Suppressor macrophage (primary cell): ENCODE results near the gene CADPS2.
A peak's percentile ranks its signal among the peaks of the same experiment; 100 is the strongest.

Source experiments
- DNase-seq, 4 experiments: peaks; one replicate each; pipeline ENCODE4 v3.0.0-alpha.2; 2020 to 2022

Gene CADPS2

DNA sequence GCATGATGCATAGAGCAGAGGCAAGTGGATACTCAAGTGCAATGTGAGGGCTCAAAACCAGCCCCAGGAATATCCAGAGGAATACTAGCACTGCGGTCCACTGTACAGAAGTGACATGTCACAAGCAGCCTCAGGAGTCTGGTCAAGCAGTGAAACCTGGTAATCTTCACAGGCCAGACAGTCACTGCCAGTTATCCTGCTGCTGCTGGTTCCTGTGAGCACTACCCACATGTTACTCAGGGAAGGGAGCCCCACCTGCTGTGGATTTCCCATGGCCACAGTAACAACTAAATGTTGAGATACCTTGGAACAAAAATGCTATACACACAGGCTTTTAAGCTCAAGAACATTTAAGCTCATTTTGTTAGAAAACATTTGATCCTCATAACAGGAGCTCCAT, 290.4 kb downstream of the CADPS2 start:
- no peak for DNase-seq

DNA sequence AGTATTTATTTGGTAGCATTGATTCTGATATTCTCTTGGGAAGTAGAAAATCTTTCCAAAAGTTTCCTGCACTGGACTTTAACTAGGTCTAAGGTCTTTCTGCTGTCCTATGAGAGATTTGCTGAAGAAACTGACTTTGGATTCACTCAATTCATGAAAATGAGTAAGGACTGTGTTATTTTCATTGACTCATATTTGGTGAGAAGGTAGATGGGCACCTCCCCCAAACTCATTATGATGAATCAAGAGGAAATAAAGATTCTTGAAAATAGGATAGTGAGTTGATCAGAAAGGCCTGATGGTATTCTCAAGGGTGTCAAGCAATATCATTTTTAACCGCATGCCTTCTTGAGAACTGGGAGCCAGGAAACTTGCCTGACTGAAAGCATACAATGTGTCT, 297.6 kb downstream of the CADPS2 start:
- no peak for DNase-seq

GRCh38 chr7:122584676-122585251, 301.5 kb downstream of the CADPS2 start:
- DNase-seq = no peak

GRCh38 chr7:122578350-122578749, 307.9 kb downstream of the CADPS2 start:
- no peak for DNase-seq

DNA sequence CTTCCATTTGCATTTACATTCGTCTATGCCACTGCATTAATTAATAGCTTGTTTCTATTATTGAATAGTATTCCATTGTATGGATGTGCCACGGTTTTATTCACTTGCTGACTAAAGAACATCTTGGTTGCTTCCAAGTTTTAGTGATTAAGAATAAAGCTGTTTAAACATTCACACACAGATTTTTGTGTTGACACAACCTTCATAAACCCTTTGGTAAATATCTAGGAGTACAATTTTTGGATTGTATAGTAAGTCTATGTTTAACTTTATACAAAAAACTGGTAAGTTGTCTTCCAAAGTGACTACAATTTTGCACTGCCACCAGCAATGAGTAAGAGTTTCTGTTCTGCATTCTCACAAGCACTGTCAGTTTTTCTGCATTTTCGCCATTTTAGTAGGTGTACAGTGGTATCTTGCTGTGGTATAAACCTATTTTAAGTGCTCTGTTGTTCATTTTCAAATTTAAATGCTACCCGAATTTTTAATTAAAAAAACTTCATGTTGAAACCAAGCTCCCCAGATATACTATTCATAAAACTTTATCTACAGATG, 308.7 kb downstream of the CADPS2 start:
- DNase-seq = no peak

- no peak for DNase-seq
Observed at GRCh38 chr7:122572706-122573105, 313.6 kb downstream of the CADPS2 start.

DNA sequence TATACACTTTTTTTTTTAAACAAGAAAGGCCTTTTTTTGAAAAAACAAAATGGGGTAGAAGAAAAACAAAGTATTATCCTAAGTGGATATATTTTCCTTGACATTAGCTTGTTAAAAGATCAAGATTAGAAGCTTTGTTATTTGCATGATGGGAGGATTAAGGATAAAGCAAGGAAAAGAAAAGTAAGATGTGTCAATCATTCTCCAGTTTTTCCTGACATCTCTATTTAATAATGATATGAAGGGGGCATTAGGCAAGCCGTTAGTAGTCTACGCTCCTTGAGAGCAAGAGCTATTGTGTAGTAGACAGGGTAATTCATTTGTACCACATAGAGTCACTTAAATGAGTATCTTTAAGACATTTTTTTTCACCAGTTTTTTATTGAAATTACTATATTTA, 324.9 kb downstream of the CADPS2 start:
- DNase-seq = no peak

- DNase-seq = no peak
Observed at GRCh38 chr7:122556873-122557542, 329.3 kb downstream of the CADPS2 start.

DNA sequence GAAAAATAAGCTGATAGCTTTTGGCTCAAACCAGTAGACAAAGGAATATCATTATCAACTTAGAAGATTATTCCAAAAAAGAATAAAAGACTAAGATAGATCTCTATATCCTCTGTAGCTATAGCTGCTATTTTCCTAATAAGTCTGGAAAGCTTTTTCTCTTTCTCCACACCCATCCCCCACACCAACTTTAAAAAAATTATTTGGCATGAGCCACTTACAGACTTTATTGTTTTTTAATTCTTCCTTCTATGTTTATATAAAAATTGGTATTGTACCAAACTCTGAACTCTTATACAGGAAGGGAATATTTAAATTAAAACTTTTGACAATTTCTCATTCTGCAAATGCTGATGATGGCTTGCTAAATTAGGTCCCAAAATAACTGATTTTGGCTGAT, 330.0 kb downstream of the CADPS2 start:
- no peak for DNase-seq

DNA sequence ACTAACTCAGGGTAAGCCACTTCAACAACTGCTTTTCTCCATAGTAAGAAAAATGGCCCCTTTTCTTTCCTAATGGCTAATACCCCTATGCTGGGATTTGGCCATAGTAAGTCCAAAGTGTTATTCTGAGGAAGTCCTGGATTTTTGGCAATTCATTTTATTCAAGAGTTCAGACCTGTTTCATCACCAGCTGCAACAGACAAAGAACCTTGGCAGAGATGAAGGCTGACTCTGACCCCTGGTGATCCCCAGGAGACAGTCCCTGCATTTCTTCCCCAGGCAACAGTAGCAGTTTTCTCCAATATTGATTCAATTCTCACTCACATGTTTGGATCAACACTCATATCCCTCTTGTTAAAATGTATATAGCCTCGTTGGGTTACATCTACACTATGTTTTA, 332.5 kb downstream of the CADPS2 start:
- no peak for DNase-seq

DNA sequence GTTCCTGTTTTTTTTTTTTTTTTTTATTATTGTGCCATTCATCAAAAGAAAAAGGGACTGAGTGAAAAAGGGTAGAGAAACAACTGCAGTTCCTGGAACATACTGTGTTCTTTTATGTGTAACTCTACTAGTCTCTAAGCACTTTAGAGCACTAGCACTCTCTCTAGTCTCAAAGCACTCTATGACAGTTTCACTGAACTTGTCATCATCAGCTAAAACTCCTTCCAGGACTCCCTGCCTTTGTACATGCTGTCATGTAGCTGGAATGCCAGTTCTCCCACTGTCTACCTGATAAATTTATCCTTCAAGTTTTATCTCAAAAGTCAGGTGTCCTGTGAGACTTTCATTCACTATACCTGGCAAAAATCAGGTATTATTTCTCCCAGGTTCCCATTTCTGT, 333.5 kb downstream of the CADPS2 start:
- DNase-seq = no peak

- DNase-seq = no peak
Observed at GRCh38 chr7:122550545-122550944, 335.7 kb downstream of the CADPS2 start.

GRCh38 chr7:122549578-122549977, 336.7 kb downstream of the CADPS2 start:
- DNase-seq = no peak

DNA sequence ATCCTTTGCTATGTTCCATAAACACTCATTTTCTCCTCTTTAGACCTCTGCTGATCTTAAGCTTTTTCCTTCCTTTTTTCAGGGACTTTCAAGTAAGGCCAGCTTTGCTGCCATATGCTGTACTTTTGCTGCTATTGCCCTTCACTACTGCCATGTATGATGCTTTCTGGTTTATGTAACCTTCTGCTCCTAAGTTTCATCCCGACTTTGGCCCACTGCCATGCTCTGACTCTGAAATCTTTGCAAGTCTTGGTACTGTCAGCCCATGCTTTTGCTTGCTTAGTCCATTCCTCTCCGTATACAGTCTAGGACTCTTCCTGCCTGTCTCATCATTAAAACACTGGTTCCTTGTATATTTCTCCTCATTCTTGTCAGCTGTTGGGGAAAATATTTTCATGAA, 339.8 kb downstream of the CADPS2 start:
- no peak for DNase-seq

DNA sequence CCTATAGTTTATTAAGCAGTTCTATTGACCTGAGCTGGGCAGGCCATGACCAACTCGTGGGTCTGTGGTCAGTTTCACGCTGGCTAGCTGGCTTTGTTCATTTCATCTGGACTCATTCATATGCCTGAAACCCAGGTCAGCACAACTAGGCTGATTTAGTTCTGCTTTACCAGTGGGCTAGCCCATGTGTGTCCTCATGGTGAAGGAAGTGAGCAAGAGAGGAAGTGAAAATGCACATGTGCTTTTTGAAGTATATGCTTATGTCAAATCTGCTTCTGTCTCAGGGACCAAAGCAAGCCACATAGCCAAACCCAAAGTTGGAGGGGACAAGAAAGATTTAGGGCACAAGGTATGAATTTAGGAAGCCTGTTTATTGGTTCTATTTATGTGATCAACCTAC, 341.8 kb downstream of the CADPS2 start:
- peak; percentile 64 to 84 (median 74) for DNase-seq

GRCh38 chr7:122543891-122544290, 342.4 kb downstream of the CADPS2 start:
- no peak for DNase-seq

DNA sequence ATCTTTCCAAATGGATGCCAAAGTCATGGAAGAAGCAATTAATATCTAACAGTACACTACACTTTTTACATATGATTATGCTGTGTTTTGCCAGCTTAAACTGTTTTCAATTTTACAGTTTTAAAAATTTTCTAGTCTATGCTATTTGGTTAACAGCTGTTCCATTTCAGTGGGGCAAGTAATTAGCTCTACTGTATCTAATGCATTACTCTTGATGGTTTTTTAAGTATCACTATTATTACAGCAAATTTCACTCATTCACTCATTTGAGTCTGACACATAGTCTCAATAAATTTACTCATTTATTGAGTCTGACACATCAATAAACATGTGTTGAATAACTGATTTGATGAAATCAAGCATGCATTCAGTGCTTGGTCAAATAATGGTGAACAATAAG, 343.1 kb downstream of the CADPS2 start:
- no peak for DNase-seq

DNA sequence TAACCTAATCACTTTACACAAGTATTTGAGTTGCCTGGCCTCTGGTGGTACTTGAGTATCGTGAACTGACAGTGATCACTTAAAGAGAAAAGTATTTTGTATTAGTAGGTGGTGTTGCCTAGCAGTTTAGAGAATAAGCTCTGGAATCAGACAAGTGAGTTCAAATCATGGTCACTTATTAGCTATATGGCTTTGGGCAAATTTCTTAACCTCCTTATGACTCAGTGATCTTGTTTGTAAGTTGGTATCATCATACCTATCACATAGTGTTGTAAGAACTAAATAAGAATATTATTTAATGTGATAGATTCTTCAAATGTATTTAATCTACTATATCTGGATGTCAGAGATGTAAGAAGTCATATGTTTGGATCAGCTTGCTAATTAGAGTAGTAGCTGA, 351.2 kb downstream of the CADPS2 start:
- no peak for DNase-seq

DNA sequence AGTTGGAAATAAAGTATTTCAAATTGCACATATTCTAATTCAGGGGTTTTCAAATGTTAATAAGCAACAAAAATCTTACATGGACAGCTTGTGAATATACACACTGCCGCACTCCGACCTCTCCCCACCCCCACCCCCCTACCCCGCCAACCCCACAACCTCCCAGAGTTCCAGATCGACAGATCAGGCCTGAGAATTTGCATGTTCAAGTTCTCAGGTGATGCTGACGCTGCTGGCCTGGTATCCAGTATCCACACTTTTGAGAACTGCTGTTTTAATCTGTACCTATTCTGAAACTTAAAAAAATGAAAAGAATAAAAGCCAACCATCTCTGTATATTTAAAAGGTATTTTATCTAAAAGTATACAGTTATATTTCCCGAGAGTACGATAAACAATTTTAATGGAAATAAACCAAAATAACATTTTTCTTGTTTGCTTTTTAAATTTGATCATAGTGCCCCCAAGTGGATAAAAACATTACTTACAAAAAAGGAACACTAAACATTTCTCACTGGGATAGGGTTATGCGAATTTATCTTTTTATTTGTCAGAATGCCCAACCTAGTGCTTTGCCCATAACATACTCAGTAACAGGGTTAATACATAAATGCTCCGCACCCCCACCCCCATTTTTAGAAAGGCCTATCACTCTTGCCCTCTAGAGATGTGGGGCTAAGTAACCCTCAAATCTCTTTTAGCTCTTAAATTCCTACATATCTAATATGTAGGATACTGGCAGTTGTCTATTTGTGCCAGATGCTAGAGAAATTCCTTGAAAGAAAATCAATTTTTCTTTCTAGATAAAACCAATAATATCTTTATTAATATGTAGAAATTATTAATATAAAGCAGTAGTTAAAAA, 353.6 kb downstream of the CADPS2 start:
- DNase-seq = peak in 2 of 4 experiments; percentile 9 to 23

DNA sequence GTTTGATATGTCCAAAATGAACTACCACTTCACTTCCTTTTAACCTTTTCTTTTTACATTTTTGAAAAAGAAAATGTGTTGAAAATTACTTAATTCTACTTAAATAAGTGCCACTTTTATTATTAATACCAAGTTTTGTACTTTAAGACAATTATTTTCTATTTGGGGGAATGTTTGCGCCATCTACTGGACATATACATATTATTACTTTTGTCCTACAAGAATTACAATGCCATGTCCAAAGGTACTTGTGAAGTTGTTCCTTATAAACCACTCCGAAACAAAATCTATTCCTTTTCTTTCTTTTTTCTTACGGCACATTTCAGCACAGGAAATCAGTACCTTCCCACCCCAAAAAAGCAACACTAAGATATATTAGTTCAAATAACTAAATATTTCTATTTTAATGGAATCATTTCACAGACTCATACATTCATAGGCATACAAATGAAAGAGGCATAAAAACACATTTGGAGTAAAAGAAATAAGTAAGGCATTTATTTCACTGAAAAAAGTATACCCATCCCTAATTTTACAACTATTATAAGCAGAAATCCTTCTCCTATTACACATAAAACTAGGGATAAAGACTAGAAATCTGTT, 357.3 kb downstream of the CADPS2 start:
- peak in 3 of 4 experiments; percentile 19 to 66 (median 53) for DNase-seq

- DNase-seq = no peak
Observed at GRCh38 chr7:122525355-122525754, 360.9 kb downstream of the CADPS2 start.

DNA sequence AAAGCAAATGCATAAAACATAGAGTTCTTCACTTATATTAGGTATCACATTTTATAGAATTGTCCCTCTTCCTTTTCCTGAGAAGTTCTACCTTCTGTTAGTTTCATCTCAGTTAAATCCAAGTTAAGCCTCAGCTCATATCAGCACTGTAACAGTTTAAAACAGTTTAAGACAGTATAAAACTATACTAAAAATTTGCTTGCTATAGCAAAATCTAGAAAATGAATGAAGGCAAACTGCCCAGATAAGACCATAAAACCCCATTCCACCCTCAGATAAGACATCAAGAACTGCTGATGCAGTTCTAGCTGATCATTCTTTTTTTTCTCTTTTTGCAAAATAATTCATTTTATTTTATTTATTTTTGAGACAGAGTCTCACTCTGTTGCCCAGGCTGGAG, 364.5 kb downstream of the CADPS2 start:
- DNase-seq = no peak

DNA sequence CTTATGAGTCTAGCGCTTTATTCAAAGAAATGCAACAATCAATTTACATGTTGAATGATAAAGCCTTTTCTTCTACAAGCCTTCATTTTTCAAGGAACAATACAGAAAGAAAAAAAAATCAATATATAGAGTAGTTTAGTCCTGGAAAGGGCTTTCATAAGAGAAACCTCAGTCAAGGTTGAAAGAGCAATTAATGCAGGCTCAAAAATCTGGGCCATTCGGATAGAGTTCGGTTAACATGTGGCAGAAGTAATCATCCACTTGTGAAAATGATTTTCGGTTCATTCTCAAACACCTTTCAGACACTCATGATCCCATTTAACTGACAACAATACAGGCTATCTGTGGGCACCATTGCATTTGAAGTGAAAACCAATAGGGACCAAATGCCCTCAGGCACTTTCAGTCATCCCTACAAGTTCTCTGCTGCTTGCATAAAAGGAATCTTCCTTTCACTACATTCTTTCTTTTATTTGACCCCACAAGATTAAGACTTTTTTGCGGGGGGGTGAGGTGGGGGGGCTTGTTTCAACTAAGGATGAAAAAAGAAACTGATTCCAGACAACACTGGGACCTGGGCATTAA, 365.2 kb downstream of the CADPS2 start:
- DNase-seq = no peak
